OCI-M2 (cell line): ENCODE data around the gene ZBED1.
"Not testable (repeated sequence)": the region's sequence is repeated elsewhere in the genome, so short reads cannot be mapped to it uniquely, and the experiment has no call there.

Source experiments
- DNase-seq: peaks from one replicate; lab custom pipeline; 2025; ENCODE audit not compliant: unreplicated experiment; lab: John Stamatoyannopoulos, UW

The ZBED1 gene

GRCh38 chrX:2498781-2499302, 1.9 kb downstream of the ZBED1 start:
- DNase-seq: no peak

- DNase-seq: no peak
These were observed 2.6 kb downstream of the ZBED1 start for GRCh38 chrX:2497961-2498780.

- no peak for DNase-seq
These were observed 5.2 kb downstream of the ZBED1 start for GRCh38 chrX:2495595-2495994.

- DNase-seq: no peak
These were observed 8.1 kb downstream of the ZBED1 start for GRCh38 chrX:2492531-2493218.

- DNase-seq: no peak
These were observed 10.1 kb downstream of the ZBED1 start for GRCh38 chrX:2490634-2491033.

- no peak for DNase-seq
These were observed 11.0 kb downstream of the ZBED1 start for GRCh38 chrX:2489446-2490445.

- no peak for DNase-seq
These were observed 12.0 kb downstream of the ZBED1 start for GRCh38 chrX:2488621-2489285.

- DNase-seq: no peak
These were observed 13.4 kb downstream of the ZBED1 start for GRCh38 chrX:2487366-2487765.

- no peak for DNase-seq
These were observed 14.2 kb downstream of the ZBED1 start for GRCh38 chrX:2486476-2487133.

- no peak for DNase-seq
These were observed 14.9 kb downstream of the ZBED1 start for GRCh38 chrX:2485789-2486345.

- DNase-seq: no peak
These were observed 15.8 kb downstream of the ZBED1 start for GRCh38 chrX:2484721-2485648.

- no peak for DNase-seq
These were observed 16.5 kb downstream of the ZBED1 start for GRCh38 chrX:2484256-2484655.

GRCh38 chrX:2483398-2484060, 17.2 kb downstream of the ZBED1 start:
- DNase-seq: no peak

- DNase-seq: not testable (repeated sequence)
These were observed 19.2 kb downstream of the ZBED1 start for GRCh38 chrX:2481597-2481996.

- not testable (repeated sequence) for DNase-seq
These were observed 20.8 kb downstream of the ZBED1 start for GRCh38 chrX:2479982-2480381.

GRCh38 chrX:2479420-2479780, 21.4 kb downstream of the ZBED1 start:
- no peak for DNase-seq

GRCh38 chrX:2478546-2479419, 22.0 kb downstream of the ZBED1 start:
- no peak for DNase-seq
